Endothelial cell of umbilical vein (primary cell): ENCODE results near the gene CCDC61.

ENCODE experiments used
- JUN ChIP-seq: IDR thresholded peaks from 2 replicates; pipeline ENCODE4 v1.6.1; 2011; ENCODE audit warnings: borderline replicate concordance, low read depth; ENCODE audit not compliant: insufficient read length, insufficient read depth
- TF ChIP-seq, protein P1 (sequence below), 2 donors: IDR thresholded peaks; 1 replicate in 1 of 2; 2 replicates in 1 of 2; pipeline ENCODE4 v1.5.1; 2011; ENCODE audit warnings: low read length in 2 of 2, mild to moderate bottlenecking in 2 of 2, moderate library complexity in 2 of 2, control low read depth in 1 of 2, inconsistent platforms in 1 of 2, low read depth in 1 of 2; ENCODE audit not compliant: insufficient read depth in 1 of 2; ENCODE audit errors: extremely low read depth in 1 of 2

DNA sequence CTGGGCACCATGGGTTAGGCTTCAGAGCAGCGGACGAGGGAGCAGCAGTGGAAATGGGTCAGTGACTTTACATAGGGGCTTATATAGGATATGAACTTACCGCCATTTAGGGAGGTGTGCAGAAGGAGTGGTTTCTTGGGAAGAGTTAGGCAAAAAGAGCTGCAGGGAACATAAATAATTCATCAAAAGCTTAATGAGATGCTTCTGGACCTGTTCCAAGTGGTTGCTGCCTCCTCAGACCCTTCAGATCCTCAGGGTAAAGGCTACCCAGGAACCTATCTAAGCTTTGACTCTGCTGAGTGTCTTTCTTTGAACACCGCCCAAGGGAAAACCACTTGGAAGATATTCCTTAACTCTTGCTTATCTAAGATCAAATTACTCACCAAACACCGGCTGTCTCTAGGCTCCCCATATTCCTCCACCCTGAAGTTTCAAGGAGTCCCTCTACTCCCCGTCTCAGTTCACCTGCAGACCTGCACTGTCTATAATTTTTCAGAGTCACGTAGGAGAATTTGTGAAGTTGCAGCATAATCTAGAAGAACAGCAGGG lies 45.8 kb downstream of the CCDC61 start, which contains the start of gene IGFL4:
- TF ChIP-seq, protein P1, sequence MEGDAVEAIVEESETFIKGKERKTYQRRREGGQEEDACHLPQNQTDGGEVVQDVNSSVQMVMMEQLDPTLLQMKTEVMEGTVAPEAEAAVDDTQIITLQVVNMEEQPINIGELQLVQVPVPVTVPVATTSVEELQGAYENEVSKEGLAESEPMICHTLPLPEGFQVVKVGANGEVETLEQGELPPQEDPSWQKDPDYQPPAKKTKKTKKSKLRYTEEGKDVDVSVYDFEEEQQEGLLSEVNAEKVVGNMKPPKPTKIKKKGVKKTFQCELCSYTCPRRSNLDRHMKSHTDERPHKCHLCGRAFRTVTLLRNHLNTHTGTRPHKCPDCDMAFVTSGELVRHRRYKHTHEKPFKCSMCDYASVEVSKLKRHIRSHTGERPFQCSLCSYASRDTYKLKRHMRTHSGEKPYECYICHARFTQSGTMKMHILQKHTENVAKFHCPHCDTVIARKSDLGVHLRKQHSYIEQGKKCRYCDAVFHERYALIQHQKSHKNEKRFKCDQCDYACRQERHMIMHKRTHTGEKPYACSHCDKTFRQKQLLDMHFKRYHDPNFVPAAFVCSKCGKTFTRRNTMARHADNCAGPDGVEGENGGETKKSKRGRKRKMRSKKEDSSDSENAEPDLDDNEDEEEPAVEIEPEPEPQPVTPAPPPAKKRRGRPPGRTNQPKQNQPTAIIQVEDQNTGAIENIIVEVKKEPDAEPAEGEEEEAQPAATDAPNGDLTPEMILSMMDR (IDR thresholded peaks at IDR 0.05; ENCODE audit: extremely low read depth in 1 of 2, insufficient read depth in 1 of 2, low read depth in 1 of 2, low read length in 2 of 2) = no peak
- TF ChIP-seq JUN = no peak
